ENCODE measurements around the gene SLC9A1.

- TF ChIP-seq CTCF (conservative IDR thresholded peaks at IDR 0.05; ENCODE audit: low read depth, low read length) (no peak), EZH2phosphoT487 (IDR thresholded peaks at IDR 0.05; ENCODE audit: borderline replicate concordance, low read length) (no peak)
Observed at GRCh38 chr1:27176954-27177353, 22.0 kb upstream of the SLC9A1 start.

Data from PC-3 (cell line).